ENCODE data around the gene HIRIP3.

GRCh38 chr16:30025574-30025973, 30.2 kb upstream of the HIRIP3 start:
- TF ChIP-seq ZNF70 (CRISPR knock-in tag; IDR thresholded peaks at IDR 0.05) (no peak), OSR1 (CRISPR knock-in tag; IDR thresholded peaks at IDR 0.05) (no peak), PATZ1 (CRISPR knock-in tag; IDR thresholded peaks at IDR 0.05; ENCODE audit: borderline replicate concordance) (no peak), GLIS3 (CRISPR knock-in tag; IDR thresholded peaks at IDR 0.05) (no peak), RARB (CRISPR knock-in tag; IDR thresholded peaks at IDR 0.05) (no peak)
- TF ChIP-seq, protein P1, sequence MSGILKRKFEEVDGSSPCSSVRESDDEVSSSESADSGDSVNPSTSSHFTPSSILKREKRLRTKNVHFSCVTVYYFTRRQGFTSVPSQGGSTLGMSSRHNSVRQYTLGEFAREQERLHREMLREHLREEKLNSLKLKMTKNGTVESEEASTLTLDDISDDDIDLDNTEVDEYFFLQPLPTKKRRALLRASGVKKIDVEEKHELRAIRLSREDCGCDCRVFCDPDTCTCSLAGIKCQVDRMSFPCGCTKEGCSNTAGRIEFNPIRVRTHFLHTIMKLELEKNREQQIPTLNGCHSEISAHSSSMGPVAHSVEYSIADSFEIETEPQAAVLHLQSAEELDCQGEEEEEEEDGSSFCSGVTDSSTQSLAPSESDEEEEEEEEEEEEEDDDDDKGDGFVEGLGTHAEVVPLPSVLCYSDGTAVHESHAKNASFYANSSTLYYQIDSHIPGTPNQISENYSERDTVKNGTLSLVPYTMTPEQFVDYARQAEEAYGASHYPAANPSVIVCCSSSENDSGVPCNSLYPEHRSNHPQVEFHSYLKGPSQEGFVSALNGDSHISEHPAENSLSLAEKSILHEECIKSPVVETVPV (CRISPR knock-in tag; IDR thresholded peaks at IDR 0.05), result no peak
